ENCODE data around the gene ZNF256. TPM values are rescaled to one million over a fixed set of nuclear protein-coding genes. Genes with fewer than 3 reads are reported as not detected.

ZNF256 gene
- total RNA-seq, 1 donor from 2014 or later = 23.2 TPM

DNA sequence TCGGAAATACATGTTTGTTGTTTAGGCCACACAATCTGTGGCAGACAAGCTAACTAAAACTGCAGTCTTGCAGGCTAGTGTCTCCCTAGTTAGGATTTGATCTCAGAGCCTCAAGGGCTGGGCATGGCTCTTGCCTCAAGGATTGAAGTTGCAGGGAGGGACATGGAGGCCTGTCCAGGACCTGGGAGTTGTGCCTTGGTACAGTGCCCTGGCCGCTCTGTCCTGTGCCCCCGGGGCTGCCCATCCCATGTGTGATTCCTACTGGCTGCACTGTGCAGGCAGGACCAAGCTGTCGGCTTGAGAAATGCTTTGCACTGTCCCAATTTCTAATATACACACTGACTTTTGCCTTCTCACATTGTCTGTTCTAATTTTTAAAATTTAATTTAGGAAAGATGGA is 7.5 kb upstream of the ZNF256 start:
- no peak for TF ChIP-seq EZH2phosphoT487 (IDR thresholded peaks at IDR 0.05)
- Histone ChIP-seq H3K27me3 (no peaks in the 10 kb centered on the region), H3K36me3 (no peaks in the 10 kb centered on the region), H2AFZ (replicated peaks) (no peak overlapping the region), H3K9me3 (ENCODE audit: low read depth) (no peaks in the 10 kb centered on the region), H3F3A (ENCODE audit: low read depth) (no peaks in the 10 kb centered on the region), H3K27ac (no peak overlapping the region), H3K4me1 (no peaks in the 10 kb centered on the region), H3K4me2 (no peak overlapping the region), H3K9ac (no peak overlapping the region), H3K4me3 (no peak overlapping the region), H4K20me1 (ENCODE audit: low read depth) (no peaks in the 10 kb centered on the region), H3K79me2 (ENCODE audit: low read depth) (no peaks in the 10 kb centered on the region)
- Mint-ChIP-seq H3K27ac (no peak overlapping the region), H3K9me3 (peaks cover 61% of the 10 kb centered on the region), H3K27me3 (ENCODE audit: insufficient read depth, low read depth) (peaks cover 9% of the 10 kb centered on the region), H3K4me1 (no peaks in the 10 kb centered on the region), H3K4me3 (no peak overlapping the region), H3K36me3 (peaks cover 2% of the 10 kb centered on the region)
- no peak for DNase-seq (ENCODE audit: low spot score)

- H3K27me3 Mint-ChIP-seq (ENCODE audit: insufficient read depth, low read depth) = peaks cover 6% of the 10 kb centered on the region
- Histone ChIP-seq H3K27ac (no peak overlapping the region), H4K20me1 (ENCODE audit: low read depth) (no peaks in the 10 kb centered on the region), H3K27me3 (no peaks in the 10 kb centered on the region), H3K9me3 (ENCODE audit: low read depth) (no peaks in the 10 kb centered on the region), H3K4me3 (no peak overlapping the region), H3K4me2 (no peak overlapping the region), H3K4me1 (peaks cover 10% of the 10 kb centered on the region), H3K79me2 (ENCODE audit: low read depth) (peaks cover 29% of the 10 kb centered on the region), H3K36me3 (no peaks in the 10 kb centered on the region), H3K9ac (no peak overlapping the region), H2AFZ (replicated peaks) (no peak overlapping the region), H3F3A (ENCODE audit: low read depth) (no peaks in the 10 kb centered on the region)
- TF ChIP-seq EZH2 (IDR thresholded peaks at IDR 0.05) = no peak
- TF ChIP-seq, protein P1, sequence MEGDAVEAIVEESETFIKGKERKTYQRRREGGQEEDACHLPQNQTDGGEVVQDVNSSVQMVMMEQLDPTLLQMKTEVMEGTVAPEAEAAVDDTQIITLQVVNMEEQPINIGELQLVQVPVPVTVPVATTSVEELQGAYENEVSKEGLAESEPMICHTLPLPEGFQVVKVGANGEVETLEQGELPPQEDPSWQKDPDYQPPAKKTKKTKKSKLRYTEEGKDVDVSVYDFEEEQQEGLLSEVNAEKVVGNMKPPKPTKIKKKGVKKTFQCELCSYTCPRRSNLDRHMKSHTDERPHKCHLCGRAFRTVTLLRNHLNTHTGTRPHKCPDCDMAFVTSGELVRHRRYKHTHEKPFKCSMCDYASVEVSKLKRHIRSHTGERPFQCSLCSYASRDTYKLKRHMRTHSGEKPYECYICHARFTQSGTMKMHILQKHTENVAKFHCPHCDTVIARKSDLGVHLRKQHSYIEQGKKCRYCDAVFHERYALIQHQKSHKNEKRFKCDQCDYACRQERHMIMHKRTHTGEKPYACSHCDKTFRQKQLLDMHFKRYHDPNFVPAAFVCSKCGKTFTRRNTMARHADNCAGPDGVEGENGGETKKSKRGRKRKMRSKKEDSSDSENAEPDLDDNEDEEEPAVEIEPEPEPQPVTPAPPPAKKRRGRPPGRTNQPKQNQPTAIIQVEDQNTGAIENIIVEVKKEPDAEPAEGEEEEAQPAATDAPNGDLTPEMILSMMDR (IDR thresholded peaks at IDR 0.05) = no peak
- no peak for TF ChIP-seq EZH2phosphoT487 (IDR thresholded peaks at IDR 0.05)
- no peak overlapping the region for H3K27ac Mint-ChIP-seq
- H3K36me3 Mint-ChIP-seq = peaks cover 20% of the 10 kb centered on the region
- DNase-seq (ENCODE audit: low spot score) = no peak
- H3K9me3 Mint-ChIP-seq = peaks cover 64% of the 10 kb centered on the region
- peaks cover 8% of the 10 kb centered on the region for H3K4me1 Mint-ChIP-seq
- H3K4me3 Mint-ChIP-seq = no peak overlapping the region
Observed at GRCh38 chr19:57949702-57950101, 2.2 kb upstream of the ZNF256 start.

DNA sequence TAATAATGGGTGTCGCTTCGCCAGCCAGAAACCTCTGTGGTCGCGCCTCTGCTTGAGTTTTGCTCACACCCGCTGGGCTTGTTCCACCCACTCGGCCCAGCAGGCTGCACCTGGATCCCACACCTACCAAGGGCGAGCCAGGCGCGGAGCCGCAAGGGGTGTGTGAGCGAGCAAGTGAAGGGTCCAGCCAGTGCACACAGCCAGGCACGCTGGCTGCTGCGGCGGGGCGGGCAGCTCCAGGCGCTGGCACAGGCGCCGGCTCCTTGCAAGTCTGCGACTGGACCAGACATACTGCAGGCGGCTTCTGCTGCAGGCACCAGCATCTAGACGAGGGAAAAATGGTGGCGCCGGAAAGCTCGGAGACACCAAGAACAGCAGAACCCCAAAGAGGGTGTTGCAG is 1.8 kb upstream of the ZNF256 start:
- no peak overlapping the region for H3K27ac ChIP-seq
- Mint-ChIP-seq H3K27me3 (ENCODE audit: insufficient read depth, low read depth) (peaks cover 6% of the 10 kb centered on the region), H3K27ac (no peak overlapping the region), H3K36me3 (peaks cover 24% of the 10 kb centered on the region), H3K4me3 (no peak overlapping the region), H3K9me3 (peaks cover 64% of the 10 kb centered on the region), H3K4me1 (peaks cover 8% of the 10 kb centered on the region)
- H2AFZ ChIP-seq (replicated peaks) = no peak overlapping the region
- no peak overlapping the region for H3K4me3 ChIP-seq
- no peaks in the 10 kb centered on the region for H4K20me1 ChIP-seq (ENCODE audit: low read depth)
- H3K36me3 ChIP-seq = no peaks in the 10 kb centered on the region
- peaks cover 33% of the 10 kb centered on the region for H3K79me2 ChIP-seq (ENCODE audit: low read depth)
- H3F3A ChIP-seq (ENCODE audit: low read depth) = no peaks in the 10 kb centered on the region
- H3K9me3 ChIP-seq (ENCODE audit: low read depth) = no peaks in the 10 kb centered on the region
- H3K4me2 ChIP-seq = no peak overlapping the region
- DNase-seq (ENCODE audit: low spot score) = no peak
- H3K4me1 ChIP-seq = peaks cover 10% of the 10 kb centered on the region
- no peak overlapping the region for H3K9ac ChIP-seq
- TF ChIP-seq EZH2phosphoT487 (IDR thresholded peaks at IDR 0.05) (no peak), EZH2 (IDR thresholded peaks at IDR 0.05) (no peak)
- TF ChIP-seq, protein P1 (IDR thresholded peaks at IDR 0.05) = no peak
- no peaks in the 10 kb centered on the region for H3K27me3 ChIP-seq

DNA sequence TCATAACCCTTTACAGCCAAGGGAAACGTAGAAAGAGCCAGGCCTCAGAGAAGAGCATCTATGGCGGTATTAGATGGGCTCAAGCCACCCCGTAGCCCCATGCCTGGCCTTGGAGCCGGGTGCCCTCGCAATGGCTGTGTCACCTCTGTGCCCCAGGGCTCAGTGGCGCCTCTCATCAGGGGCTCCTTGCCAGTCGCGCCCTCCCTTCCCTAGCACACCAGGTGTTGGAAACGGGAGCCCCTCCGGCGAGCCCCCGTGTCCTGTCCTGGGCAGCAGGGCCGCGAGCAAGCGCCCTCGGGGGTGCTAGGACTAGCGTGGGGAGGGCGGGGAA is 453 bp downstream of the ZNF256 start:
- H3K4me1 ChIP-seq = peaks cover 10% of the 10 kb centered on the region
- no peaks in the 10 kb centered on the region for H4K20me1 ChIP-seq (ENCODE audit: low read depth)
- no peaks in the 10 kb centered on the region for H3F3A ChIP-seq (ENCODE audit: low read depth)
- TF ChIP-seq EZH2phosphoT487 (IDR thresholded peaks at IDR 0.05) (no peak), EZH2 (IDR thresholded peaks at IDR 0.05) (no peak)
- TF ChIP-seq, protein P1 (IDR thresholded peaks at IDR 0.05) = no peak
- H3K4me3 ChIP-seq = peak overlapping the region; percentile 98
- H3K27me3 Mint-ChIP-seq (ENCODE audit: insufficient read depth, low read depth) = peaks cover 6% of the 10 kb centered on the region
- peaks cover 52% of the 10 kb centered on the region for H3K79me2 ChIP-seq (ENCODE audit: low read depth)
- H3K27ac ChIP-seq = no peak overlapping the region
- peaks cover 8% of the 10 kb centered on the region for H3K4me1 Mint-ChIP-seq
- H3K36me3 ChIP-seq = peaks cover 3% of the 10 kb centered on the region
- no peak overlapping the region for H3K27ac Mint-ChIP-seq
- H3K4me2 ChIP-seq = peak overlapping the region; percentile 83
- no peaks in the 10 kb centered on the region for H3K27me3 ChIP-seq
- peaks cover 73% of the 10 kb centered on the region for H3K9me3 Mint-ChIP-seq
- no peak for DNase-seq (ENCODE audit: low spot score)
- peak overlapping the region; percentile 96 for H3K4me3 Mint-ChIP-seq
- peak overlapping the region; percentile 98 for H2AFZ ChIP-seq (replicated peaks)
- H3K9ac ChIP-seq = peak overlapping the region; percentile 92
- no peaks in the 10 kb centered on the region for H3K9me3 ChIP-seq (ENCODE audit: low read depth)
- peaks cover 46% of the 10 kb centered on the region for H3K36me3 Mint-ChIP-seq
